NCI-H1417 treated with DMSO at 0.1 percent for 48 hours (cell line): Measurements from ENCODE around the gene ATRNL1.
A peak's percentile ranks its signal among the peaks of the same experiment; 100 is the strongest.

Source experiments
- DNase-seq: peaks from one replicate; lab custom pipeline; 2025; lab: John Stamatoyannopoulos, UW

Gene ATRNL1

GRCh38 chr10:115903207-115903606 is 810.0 kb downstream of the ATRNL1 start:
- DNase-seq: no peak

GRCh38 chr10:115903845-115904244 is 810.7 kb downstream of the ATRNL1 start:
- no peak for DNase-seq

- no peak for DNase-seq
Measured at GRCh38 chr10:115909037-115909436, 815.9 kb downstream of the ATRNL1 start.

GRCh38 chr10:115909962-115910731 is 817.0 kb downstream of the ATRNL1 start:
- DNase-seq: no peak

- DNase-seq: no peak
Measured at GRCh38 chr10:115914475-115914874, 821.3 kb downstream of the ATRNL1 start.

- DNase-seq: no peak
Measured at GRCh38 chr10:115915429-115915828, 822.3 kb downstream of the ATRNL1 start.

- no peak for DNase-seq
Measured at GRCh38 chr10:115918812-115919211, 825.6 kb downstream of the ATRNL1 start.

- no peak for DNase-seq
Measured at GRCh38 chr10:115921795-115922194, 828.6 kb downstream of the ATRNL1 start.

GRCh38 chr10:115931309-115931708 is 838.1 kb downstream of the ATRNL1 start:
- DNase-seq: no peak

- no peak for DNase-seq
Measured at GRCh38 chr10:115932099-115932498, 838.9 kb downstream of the ATRNL1 start.

GRCh38 chr10:115933098-115933497 is 839.9 kb downstream of the ATRNL1 start:
- no peak for DNase-seq

GRCh38 chr10:115935731-115936130 is 842.6 kb downstream of the ATRNL1 start:
- no peak for DNase-seq

GRCh38 chr10:115936926-115937767 is 844.0 kb downstream of the ATRNL1 start:
- no peak for DNase-seq

- DNase-seq: peak; percentile 33
Measured at GRCh38 chr10:115937768-115938056, 844.5 kb downstream of the ATRNL1 start.

- no peak for DNase-seq
Measured at GRCh38 chr10:115939101-115939854, 846.1 kb downstream of the ATRNL1 start.

GRCh38 chr10:115941361-115941771 is 848.2 kb downstream of the ATRNL1 start:
- no peak for DNase-seq

GRCh38 chr10:115942101-115942500 is 848.9 kb downstream of the ATRNL1 start:
- no peak for DNase-seq

- DNase-seq: no peak
Measured at GRCh38 chr10:115944538-115944937, 851.4 kb downstream of the ATRNL1 start.

GRCh38 chr10:115945701-115946445 is 852.7 kb downstream of the ATRNL1 start:
- no peak for DNase-seq

GRCh38 chr10:115947104-115947503 is 853.9 kb downstream of the ATRNL1 start:
- no peak for DNase-seq

GRCh38 chr10:115948465-115948864 is 855.3 kb downstream of the ATRNL1 start:
- no peak for DNase-seq

- no peak for DNase-seq
Measured at GRCh38 chr10:115949282-115949844, 856.2 kb downstream of the ATRNL1 start.
